Airway epithelial cell (primary cell): ENCODE results near the gene TADA2A. TPM values are rescaled to one million over a fixed set of nuclear protein-coding genes. Genes with fewer than 3 reads are reported as not detected.

Experiments used
- total RNA-seq: library from RNA; depleted of rRNA; stranded (reverse); fragments of >200 nt; gene quantifications from 2 replicates; pipeline ENCODE4 v1.2.3, GENCODE V29; 2015

The TADA2A gene
- 11.6 and 13.0 TPM in 2 replicates for total RNA-seq

GRCh38 chr17:37406635-37407461, at the start of gene TADA2A, which contains the start of gene ACACA:
Gene TADA2A (plus strand): TSS chr17:37406886. CDS start chr17:37411366, 4,480 bp downstream.
Gene ACACA (minus strand): TSS chr17:37406836. CDS start chr17:37406299, 537 bp downstream.

DNA sequence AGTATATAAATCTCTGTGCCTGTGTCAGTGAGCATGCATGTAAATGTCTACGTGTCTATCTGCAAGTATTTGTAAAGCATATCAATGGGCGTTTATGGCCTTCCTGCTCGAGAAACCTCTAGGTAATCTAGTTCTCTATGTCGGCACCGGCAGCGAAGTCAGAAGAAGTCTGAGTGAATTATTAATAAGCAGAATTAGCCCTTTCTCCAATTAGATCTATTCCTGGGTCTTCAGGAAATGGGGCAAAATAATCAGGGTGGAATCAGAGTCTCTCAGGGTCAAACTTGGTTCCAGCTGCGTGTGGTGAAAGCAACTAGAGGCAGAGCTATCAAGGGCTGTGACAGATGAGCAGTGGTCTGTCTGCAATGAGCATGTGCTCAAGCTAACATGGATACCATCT, 31.0 kb upstream of the TADA2A start, which contains the start of gene C17orf78:
C17orf78 (plus strand) TSS at position 280 of the 400 bp plus-strand sequence; CDS start at position 388, 108 bp downstream.

DNA sequence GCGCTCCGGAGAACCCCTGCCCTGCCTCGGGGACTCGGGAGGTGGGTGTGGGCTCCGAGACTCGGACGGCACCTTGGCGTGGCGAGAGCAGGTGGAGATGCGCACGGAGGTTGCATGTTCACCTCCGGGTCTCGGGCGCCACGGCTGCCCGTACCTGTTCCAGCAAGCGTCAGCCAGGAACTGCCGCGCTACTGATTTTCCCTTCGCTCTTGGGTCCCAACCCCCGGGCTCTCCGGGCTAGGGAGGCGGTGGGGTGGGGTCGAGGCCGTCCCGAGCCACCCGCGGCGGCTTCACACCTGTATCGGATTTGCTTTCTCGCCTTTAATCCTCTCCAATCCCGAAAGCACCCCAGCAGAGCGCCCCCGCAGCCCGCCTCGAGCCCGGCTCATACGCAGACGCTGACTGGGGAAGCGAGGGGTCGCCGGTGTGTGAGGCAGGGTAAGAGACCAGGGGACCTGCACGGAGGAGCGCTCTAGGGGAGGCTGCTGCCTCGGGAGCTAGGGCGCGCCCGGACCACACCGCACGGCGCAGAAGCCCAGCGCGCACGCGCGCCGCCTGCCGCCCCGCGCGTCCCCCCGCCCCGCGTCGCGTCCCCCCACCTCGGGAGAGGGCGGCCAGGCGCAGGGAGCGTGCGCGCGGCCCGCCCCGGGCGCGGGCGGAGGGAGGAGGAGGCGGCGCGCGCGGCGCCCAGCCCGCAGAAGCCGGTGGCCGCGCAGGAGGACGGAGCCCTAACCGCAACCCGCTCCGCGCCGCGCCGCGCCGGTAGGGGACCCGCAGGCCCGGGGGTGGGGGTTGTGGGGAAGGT, 82.7 kb downstream of the TADA2A start, which contains the start of gene DUSP14:
DUSP14 (plus strand) TSS at position 695 of the 805 bp plus-strand sequence. CDS start 22,382 bp downstream, outside the sequence.

Other genes with a start within 250 kb of the TADA2A start
- not detected in 2 replicates for gene C17orf78, start 30.9 kb upstream of the TADA2A start, total RNA-seq
- gene ACACA, start 50 bp upstream of the TADA2A start, total RNA-seq: 59.9 and 75.5 TPM in 2 replicates
- 41.1 and 49.0 TPM in 2 replicates for gene DUSP14, start 83.0 kb downstream of the TADA2A start, total RNA-seq
- gene SYNRG, start 202.5 kb downstream of the TADA2A start, total RNA-seq: 7.7 and 8.8 TPM in 2 replicates
- 15.5 and 21.2 TPM in 2 replicates for gene DDX52, start 236.6 kb downstream of the TADA2A start, total RNA-seq